ENCODE results near the gene RAG2. TPM values are rescaled to one million over a fixed set of nuclear protein-coding genes. Genes with fewer than 3 reads are reported as not detected.

The RAG2 gene
- total RNA-seq, 1 donor from 2014 or later: not detected

DNA sequence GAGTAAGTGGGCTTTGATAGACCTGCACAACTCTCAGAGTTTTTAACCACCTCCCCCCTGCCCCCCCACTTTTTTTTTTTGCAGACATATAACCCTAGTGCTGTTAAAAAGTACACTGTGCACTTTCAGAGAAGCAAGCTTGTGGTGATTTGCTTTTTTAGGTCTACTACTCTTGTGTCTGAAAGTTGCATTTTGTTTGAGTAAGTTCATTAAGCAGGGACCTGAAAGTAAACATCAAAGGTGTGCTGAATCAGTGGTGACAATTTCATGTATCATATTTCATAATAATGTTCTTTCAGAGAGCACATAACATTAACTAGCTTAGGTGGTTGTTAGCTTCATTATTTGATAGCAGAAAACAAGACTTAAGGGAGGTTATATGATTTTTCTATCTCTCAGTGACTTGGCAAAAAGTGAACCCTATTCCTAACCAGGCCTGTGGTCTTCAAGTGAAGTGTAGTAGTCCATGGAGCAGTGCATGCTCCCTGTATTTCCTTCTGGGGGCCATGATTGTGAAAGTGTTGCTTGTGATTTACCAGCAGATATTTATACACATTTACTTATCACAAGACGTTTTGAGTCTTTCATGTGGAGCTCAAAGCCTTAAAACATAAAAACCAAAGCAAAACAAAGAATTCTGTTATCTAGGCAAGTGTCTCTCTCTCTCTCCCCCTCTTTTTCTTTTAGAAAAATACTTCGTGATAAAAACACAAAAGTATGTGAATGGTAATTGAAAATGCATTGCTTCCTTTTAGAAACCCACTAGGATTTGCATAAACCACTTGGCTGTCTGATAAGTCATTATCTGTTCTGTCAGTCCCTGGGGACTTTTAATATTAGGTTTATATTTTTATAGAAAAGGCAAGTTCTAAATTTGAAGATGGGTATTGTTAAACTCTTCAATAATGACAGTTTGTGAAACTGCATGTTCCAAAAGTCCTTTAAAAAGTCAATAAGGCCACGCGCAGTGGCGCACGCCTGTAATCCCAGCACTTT, 7.5 kb upstream of the RAG2 start:
- no peak for ATAC-seq
- intact Hi-C loops (cut with micrococcal nuclease): no loop called here
- no peak for DNase-seq

DNA sequence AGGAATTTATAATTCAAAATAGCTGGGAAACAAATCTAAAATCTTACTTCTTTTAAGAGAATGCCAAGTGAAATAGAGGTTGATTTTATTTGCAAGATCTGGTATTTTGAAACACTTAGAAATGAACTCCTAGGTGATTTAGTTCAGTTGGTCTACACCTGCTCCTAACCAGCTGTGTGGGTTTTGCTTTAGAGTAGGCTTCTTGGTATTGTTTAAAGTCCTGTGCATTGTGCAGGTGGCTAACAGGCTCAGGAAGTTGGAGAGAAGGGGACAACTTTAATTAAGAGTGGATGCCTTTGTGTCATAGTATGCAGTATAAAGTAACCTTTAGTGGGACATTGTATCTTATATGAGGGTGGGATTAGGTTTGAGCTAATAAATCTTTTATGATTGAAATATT, 4.1 kb upstream of the RAG2 start:
- intact Hi-C loops (cut with micrococcal nuclease): no loop called here
- ATAC-seq: no peak

DNA sequence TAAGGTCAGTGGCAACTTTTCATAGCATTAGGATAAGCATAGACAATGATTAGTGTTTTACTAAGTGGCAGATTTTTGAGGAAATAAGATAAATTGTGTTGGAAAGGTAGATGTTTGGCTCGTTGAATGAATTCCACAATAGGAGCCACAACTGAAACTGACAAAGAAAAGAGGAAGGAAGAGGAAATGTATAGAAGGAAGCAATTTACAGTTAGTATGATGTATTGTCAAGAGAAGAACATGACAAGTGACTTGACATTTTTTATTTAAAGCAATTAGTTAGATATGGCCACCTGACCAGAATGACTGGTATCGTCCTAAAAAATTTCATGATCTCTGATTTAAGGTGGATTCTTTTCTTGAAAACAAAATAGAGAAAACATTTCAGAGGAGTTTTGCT, 3.1 kb upstream of the RAG2 start:
- ATAC-seq (no peak), DNase-seq (no peak)
- intact Hi-C loops (cut with micrococcal nuclease): no loop called here

More for the DNA sequence above, 4.1 kb upstream of the RAG2 start:
- no peak for DNase-seq

DNA sequence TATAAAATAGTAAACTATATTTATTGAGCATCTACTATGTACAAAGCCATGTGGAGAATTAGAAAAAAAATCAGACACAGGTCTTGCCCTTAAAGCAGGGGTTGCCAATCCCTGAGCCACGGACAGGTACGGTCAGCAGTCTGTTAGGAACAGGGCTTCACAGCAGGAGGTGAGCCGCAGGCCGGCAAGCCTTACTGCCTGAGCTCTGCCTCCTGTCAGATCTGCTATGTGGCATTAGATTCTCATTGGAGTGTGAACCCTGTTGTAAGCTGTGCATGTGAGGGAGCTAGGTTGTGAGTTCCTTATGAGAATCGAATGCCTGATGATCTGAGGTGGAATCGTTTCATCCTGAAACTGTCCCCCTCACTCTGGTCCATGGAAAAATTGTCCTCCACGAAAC, 2.1 kb upstream of the RAG2 start:
- ATAC-seq (no peak), DNase-seq (no peak)
- intact Hi-C loops (cut with micrococcal nuclease): no loop called here

DNA sequence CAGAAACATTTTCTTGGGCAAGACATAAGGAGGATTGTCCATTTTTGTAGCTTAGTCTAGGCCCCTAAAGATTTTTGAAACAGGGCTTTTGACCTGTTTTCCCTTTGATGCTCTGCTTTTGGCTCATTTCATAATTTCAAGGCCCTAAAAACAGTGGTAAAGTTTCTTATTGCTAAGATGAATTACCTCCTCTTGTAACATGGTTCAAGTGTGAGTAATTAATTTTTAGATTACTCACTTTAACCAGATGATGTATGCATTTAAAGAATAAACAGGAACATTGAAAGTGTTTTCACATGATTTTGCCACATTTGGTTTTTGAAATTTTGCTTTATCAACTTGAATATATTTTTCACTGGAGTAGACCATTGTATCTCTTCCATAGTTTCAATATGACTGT, 1.2 kb downstream of the RAG2 start:
- DNase-seq: no peak
- intact Hi-C loops (cut with micrococcal nuclease): no loop called here
- no peak for ATAC-seq

DNA sequence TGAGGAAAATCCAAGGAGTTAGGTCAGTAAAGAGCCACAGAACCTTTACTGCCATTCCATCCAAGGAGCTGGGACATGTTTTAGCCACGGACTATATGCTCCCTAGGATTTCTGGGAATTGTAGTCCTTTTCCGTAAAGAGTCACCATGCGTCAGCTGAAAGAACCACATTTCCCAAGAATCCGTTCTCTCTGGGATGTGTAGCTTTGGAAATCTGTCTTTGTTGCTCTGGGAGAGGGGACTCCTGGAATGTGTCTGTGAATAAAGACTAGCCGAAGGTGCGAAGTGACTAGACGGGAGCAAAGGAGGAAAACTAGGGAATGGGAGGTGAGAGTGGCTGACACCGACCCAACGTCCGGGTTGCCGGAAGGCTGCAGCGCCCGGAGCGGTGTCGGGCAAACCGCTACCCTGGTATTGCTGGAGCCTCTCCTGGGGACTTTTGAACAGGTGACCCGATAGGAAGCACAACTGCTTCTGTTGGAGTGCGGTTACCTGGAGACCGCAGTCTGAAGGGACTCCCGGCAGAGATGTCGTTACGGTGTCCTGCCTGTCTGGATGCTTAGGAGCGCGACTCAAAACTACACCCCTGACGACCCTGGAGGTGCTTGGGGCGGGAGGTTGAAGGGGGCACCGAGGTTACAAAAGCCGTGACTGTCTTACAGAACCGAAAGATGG, 3.6 kb downstream of the RAG2 start, which contains the start of gene IFTAP:
Gene IFTAP, plus strand, starts transcription at position 187 of the 674 bp plus-strand sequence. CDS start 15,602 bp downstream, outside the sequence.
- ATAC-seq (peak; percentile 100), DNase-seq (peak; percentile 41)
- intact Hi-C loops (cut with micrococcal nuclease): no loop called here

DNA sequence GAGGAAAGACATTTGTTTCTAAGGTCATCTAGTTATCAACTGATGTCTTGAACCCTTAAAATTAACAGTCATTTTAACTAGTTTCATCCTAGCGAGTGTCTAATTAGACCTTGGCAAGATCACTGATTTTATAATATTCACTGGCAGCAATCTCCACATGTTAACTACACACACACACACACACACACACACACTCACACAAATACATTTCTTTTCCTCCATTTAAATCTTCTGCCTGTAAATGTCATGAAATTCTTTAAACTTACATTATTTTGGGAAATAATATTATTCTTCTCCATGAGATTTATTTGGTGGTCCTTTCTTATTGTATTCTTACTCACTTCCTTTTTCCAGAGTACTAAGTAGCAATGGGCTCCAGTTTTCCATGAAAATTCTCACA, 6.6 kb downstream of the RAG2 start:
- ATAC-seq: no peak
- no peak for DNase-seq
- intact Hi-C loops (cut with micrococcal nuclease): no loop called here

DNA sequence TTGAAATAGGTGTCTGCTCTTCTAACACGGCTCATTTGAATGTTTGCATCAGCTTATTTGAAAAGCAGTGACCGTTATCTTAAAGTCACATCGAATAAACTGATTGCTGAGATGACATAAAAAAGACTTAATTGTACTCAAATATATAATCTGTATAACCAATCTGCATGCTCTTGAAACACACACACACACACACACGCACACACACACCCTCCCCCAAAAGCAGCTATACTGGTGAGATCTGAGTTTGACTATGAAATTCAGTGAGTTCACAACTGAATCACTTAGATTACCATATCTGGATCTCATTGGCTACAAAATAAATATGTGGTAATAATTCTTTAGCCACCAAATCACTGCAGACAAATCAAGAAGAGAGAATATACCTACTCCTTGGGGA, 7.5 kb downstream of the RAG2 start:
- ATAC-seq: no peak
- intact Hi-C loops (cut with micrococcal nuclease): no loop called here
- DNase-seq: no peak

DNA sequence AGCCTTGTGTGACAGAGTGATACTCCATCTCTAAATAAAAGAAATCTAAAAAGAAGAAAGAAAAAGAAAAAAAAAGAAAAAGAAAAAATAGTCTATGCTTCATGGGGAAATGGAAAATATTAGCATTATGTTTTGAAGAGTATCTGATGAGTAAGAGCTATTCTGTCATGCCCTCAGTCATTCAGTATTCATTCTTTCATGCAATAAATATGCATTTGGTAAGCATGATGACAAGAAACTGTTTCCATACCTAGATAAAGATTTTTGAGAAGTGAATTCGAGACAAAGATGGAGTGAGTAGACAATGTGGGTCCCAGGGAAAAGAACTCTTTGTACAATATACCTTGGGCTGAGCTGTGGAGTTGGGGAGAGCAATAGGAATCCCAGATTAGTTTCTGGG, 9.9 kb downstream of the RAG2 start:
- intact Hi-C loops (cut with micrococcal nuclease): no loop called here
- no peak for ATAC-seq
- no peak for DNase-seq

DNA sequence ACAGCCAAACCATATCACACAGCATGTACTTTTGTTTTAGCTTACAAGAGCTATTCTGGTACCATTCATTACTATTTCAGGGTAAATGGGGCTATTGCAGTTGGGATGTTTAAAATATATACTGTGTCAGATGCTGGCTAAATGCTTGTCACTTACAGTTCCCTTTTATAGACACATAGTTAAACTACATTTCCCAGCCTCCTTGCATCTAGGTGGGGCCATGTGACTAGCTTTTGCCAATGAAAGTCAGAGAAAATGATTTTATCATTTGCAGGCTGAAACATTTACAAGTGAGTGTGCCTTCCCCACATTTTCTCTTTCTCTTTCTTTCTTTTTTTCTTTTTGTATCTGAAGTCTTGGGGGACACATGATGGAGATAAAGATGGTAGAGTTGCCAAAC, 11.5 kb downstream of the RAG2 start:
- DNase-seq: no peak
- ATAC-seq: no peak
- intact Hi-C loops (cut with micrococcal nuclease): no loop called here

DNA sequence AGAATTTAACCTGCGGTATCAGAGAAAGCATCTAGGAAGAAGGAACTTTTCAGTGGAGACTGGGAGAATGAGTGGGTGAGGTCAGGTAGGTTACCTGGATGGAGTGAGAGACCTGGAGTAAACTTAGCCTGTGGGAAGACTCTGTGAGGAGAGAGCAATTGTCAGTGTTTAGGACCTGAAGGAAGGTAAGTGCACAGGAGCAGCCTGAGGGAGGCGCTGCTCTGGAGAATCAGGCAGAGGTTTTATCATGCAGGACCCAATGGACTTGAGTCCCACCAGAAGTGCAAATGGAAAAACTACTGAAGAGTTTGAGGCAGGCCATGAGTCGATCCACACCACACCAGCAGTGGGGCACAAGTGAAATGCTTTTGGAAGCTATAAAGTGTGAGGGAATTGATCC, 14.4 kb downstream of the RAG2 start:
- DNase-seq (no peak), ATAC-seq (no peak)
- intact Hi-C loops (cut with micrococcal nuclease): no loop called here

DNA sequence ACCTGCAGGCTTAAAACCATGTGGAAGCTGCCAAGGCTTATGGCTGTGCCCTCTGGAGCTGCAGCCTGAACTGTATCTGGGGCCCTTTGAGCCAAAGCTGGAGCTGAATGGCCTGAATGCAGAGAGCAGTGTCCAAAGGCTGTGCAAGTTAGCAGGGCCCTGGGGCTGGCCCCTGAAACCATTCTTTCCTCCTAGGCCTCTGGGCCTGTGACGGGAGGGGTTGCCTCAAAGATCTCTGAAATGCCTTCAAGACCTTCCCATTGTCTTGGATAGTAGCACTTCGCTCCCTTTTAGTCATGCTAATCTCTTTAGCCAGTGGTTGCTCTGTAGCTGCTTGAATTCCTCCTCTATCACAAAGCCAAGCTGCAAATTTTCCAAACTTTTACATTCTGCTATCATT, 16.5 kb downstream of the RAG2 start:
- intact Hi-C loops (cut with micrococcal nuclease): no loop called here
- DNase-seq: no peak
- no peak for ATAC-seq

DNA sequence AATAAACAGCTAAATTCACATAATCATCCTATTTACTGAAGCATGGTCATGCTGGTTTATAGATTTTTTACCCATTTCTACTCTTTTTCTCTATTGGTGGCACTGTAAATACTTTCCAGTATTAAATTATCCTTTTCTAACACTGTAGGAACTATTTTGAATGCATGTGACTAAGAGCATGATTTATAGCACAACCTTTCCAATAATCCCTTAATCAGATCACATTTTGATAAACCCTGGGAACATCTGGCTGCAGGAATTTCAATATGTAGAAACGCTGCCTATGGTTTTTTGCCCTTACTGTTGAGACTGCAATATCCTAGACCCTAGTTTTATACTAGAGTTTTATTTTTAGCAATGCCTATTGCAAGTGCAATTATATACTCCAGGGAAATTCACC, 19.6 kb downstream of the RAG2 start:
- ATAC-seq (no peak), DNase-seq (no peak)
- intact Hi-C loops (cut with micrococcal nuclease): no loop called here

DNA sequence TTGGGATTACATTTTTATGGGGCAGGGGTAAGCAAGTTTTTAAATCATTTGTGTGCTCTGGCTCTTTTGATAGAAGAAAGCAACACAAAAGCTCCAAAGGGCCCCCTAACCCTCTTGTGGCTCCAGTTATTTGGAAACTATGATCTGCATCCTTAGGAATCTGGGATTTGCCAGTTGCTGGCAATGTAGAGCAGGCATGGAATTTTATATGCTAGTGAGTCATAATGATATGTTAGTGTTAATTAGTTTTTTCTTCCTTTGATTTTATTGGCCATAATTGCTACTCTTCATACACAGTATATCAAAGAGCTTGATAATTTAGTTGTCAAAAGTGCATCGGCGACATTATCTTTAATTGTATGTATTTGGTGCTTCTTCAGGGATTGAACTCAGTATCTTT, 20.2 kb downstream of the RAG2 start:
- intact Hi-C loops (cut with micrococcal nuclease): no loop called here
- ATAC-seq (no peak), DNase-seq (no peak)

DNA sequence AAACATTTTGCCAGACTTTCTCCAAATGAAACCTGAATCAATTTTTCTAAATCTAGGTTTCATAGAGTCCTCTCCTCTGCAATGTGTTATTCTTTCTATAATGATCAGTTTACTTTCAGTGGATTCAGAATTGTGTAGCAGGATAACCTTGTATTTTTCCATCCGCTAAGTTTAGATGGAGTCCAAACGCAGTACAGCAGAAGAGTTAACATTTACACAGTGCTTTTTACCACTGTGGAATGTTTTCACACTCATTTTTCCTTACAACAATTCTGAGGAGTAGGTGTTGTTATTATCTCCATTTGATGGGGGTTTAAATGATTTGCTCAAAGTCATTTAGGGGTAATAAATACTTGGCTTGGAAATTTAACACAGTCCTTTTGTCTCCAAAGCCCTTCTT, 20.7 kb downstream of the RAG2 start:
- intact Hi-C loops (cut with micrococcal nuclease): no loop called here
- no peak for DNase-seq
- no peak for ATAC-seq

DNA sequence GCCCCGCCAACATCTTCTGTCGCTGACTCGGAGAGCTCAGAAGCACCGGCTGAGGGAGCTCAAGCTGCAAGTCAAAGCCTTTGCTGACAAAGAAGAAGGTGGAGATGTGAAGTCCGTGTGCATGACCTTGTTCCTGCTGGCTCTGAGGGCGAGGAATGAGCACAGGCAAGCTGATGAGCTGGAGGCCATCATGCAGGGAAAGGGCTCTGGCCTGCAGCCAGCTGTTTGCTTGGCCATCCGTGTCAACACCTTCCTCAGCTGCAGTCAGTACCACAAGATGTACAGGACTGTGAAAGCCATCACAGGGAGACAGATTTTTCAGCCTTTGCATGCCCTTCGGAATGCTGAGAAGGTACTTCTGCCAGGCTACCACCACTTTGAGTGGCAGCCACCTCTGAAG, 23.6 kb downstream of the RAG2 start:
- no peak for ATAC-seq
- no peak for DNase-seq
- intact Hi-C loops (cut with micrococcal nuclease): no loop called here

DNA sequence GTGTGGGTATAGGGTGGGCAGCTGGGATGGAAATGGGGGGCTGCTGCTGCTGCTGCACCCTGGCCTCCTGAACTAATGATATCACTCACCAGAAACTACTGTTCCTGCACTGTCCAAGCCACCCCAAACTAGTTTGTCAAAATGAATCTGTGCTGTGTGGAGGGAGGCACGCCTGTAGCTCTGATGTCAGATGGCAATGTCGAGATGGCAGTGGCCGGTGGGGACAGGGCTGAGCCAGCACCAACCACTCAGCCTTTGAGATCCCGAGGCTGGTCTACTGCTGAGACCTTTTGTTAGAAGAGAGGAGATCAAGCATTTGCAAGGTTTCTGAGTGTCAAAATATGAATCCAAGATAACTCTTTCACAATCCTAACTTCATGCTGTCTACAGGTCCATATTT, 28.9 kb downstream of the RAG2 start:
- no peak for DNase-seq
- no peak for ATAC-seq

DNA sequence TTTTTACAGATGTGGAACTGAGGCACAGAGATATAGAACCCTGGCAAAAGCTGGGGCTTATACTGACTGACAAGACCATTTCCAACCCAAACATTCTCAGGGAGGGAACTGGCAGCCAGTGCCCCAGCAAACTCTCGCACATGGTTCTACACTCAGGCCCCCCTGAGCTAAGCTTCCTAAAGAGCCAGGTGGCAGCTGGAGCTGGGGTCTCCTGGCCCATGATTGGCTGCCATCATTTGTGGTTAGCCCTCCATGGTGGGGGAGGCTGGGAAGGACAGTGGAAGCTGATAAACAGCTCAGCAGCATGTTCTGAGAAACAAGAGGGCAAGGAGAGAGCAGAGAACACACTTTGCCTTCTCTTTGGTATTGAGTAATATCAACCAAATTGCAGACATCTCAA, 30.3 kb downstream of the RAG2 start, which contains the start of gene RAG1:
Gene RAG1, plus strand, starts transcription at position 314 of the 400 bp plus-strand sequence. CDS start 5,298 bp downstream, outside the sequence.
- DNase-seq: no peak
- no peak for ATAC-seq
- intact Hi-C loops (cut with micrococcal nuclease): loop anchor here (10.0 kb wide), 2 partner anchors 57 to 177 kb away; no protein-coding TSS in a partner anchor

More for the DNA sequence above, 28.9 kb downstream of the RAG2 start:
- intact Hi-C loops (cut with micrococcal nuclease): loop anchor here (10.0 kb wide), 2 partner anchors 56 to 176 kb away; no protein-coding TSS in a partner anchor

DNA sequence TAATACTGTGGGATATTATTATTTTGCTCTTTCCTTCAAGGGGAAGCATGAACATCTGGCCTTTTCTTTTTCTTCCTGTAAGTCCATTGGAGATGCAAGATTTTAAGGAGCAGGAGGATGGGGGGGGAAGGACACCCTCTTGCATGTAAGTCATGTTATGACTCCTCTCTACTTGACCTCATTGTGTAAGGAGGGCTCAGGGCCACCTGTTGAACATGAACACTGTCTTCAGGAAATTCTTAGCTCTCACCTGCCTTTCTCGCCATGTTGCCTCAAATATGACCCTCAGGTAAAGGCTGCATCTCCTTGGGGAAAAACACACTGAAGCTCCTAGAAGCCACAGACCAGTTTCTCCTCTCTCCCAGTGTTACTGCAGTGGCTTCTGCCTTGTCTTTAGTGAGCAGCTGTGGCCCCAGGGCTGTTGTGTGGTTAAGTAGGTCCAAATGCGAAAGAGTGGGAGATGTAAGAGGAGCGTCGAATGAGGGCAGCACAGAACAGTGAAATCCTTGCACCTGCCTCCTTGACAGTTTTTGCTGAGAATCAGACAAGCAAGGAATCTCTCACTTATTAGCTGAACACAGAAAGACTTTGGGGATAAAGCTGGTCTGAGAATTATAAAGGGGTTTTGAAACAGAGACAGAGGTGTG, 31.5 kb downstream of the RAG2 start:
- ATAC-seq: no peak
- intact Hi-C loops (cut with micrococcal nuclease): loop anchor here (10.0 kb wide), 2 partner anchors 58 to 178 kb away; no protein-coding TSS in a partner anchor

More for the DNA sequence above, 31.5 kb downstream of the RAG2 start:
- DNase-seq: no peak
